ENCODE measurements around the gene DIAPH2.

DIAPH2 gene

GRCh38 chrX:97065066-97065465 is 380.4 kb downstream of the DIAPH2 start:
- no peak for DNase-seq

GRCh38 chrX:97065973-97066372 is 381.3 kb downstream of the DIAPH2 start:
- DNase-seq: no peak

- no peak for DNase-seq
Measured at GRCh38 chrX:97066381-97066780, 381.7 kb downstream of the DIAPH2 start.

- no peak for DNase-seq
Measured at GRCh38 chrX:97070346-97070745, 385.7 kb downstream of the DIAPH2 start.

GRCh38 chrX:97074400-97074799 is 389.8 kb downstream of the DIAPH2 start:
- no peak for DNase-seq

- DNase-seq: no peak
Measured at GRCh38 chrX:97089116-97089515, 404.5 kb downstream of the DIAPH2 start.

- no peak for DNase-seq
Measured at GRCh38 chrX:97096385-97096784, 411.7 kb downstream of the DIAPH2 start.

- DNase-seq: no peak
Measured at GRCh38 chrX:97102938-97103337, 418.3 kb downstream of the DIAPH2 start.

- no peak for DNase-seq
Measured at GRCh38 chrX:97109730-97110129, 425.1 kb downstream of the DIAPH2 start.

GRCh38 chrX:97117572-97117971 is 432.9 kb downstream of the DIAPH2 start:
- no peak for DNase-seq

- DNase-seq: no peak
Measured at GRCh38 chrX:97119474-97120109, 434.9 kb downstream of the DIAPH2 start.

GRCh38 chrX:97123001-97123400 is 438.4 kb downstream of the DIAPH2 start:
- no peak for DNase-seq

- DNase-seq: no peak
Measured at GRCh38 chrX:97126020-97126419, 441.4 kb downstream of the DIAPH2 start.

GRCh38 chrX:97132664-97133415 is 448.2 kb downstream of the DIAPH2 start:
- DNase-seq: no peak

- DNase-seq: no peak
Measured at GRCh38 chrX:97145934-97146333, 461.3 kb downstream of the DIAPH2 start.

GRCh38 chrX:97155816-97156215 is 471.2 kb downstream of the DIAPH2 start:
- DNase-seq: no peak

- DNase-seq: no peak
Measured at GRCh38 chrX:97158269-97158668, 473.6 kb downstream of the DIAPH2 start.

GRCh38 chrX:97159916-97160800 is 475.5 kb downstream of the DIAPH2 start:
- no peak for DNase-seq

- DNase-seq: no peak
Measured at GRCh38 chrX:97167333-97167732, 482.7 kb downstream of the DIAPH2 start.

- DNase-seq: no peak
Measured at GRCh38 chrX:97168646-97169045, 484.0 kb downstream of the DIAPH2 start.

- DNase-seq: no peak
Measured at GRCh38 chrX:97175147-97175546, 490.5 kb downstream of the DIAPH2 start.

GRCh38 chrX:97189668-97190067 is 505.0 kb downstream of the DIAPH2 start:
- no peak for DNase-seq

- no peak for DNase-seq
Measured at GRCh38 chrX:97199501-97199900, 514.9 kb downstream of the DIAPH2 start.

GRCh38 chrX:97200454-97200853 is 515.8 kb downstream of the DIAPH2 start:
- DNase-seq: no peak
